Bronchial epithelial cell (primary cell): ENCODE measurements around the gene AGBL1. TPM values are rescaled to one million over a fixed set of nuclear protein-coding genes. Genes with fewer than 3 reads are reported as not detected.

ENCODE experiments used
- DNase-seq: peaks from one replicate; pipeline ENCODE4 v3.0.0-alpha.2; 2010; ENCODE audit warnings: low read depth
- FAIRE-seq: peaks from 2 replicates; lab custom pipeline; 2011; peaks lifted over from hg19 to GRCh38; lab: Jason Lieb, UNC
- H3K27me3 ChIP-seq: 2 replicates; pipeline ENCODE4 v1.5.1; 2011; ENCODE audit warnings: low read length; ENCODE audit not compliant: control insufficient read depth, insufficient read depth
- H3K36me3 ChIP-seq: 2 replicates; pipeline ENCODE4 v1.5.1; 2011; ENCODE audit warnings: low read length; ENCODE audit not compliant: control insufficient read depth, insufficient read depth
- H3K4me3 ChIP-seq: 2 replicates; pipeline ENCODE4 v1.5.1; 2011; ENCODE audit warnings: mild to moderate bottlenecking, low read depth, low read length, control low read depth
- CTCF ChIP-seq: IDR thresholded peaks from 2 replicates; pipeline ENCODE4 v1.5.1; 2011; ENCODE audit warnings: mild to moderate bottlenecking, moderate library complexity, low read length, control low read depth, inconsistent platforms; ENCODE audit not compliant: insufficient read depth, severe bottlenecking
- total RNA-seq: library from RNA; depleted of rRNA; stranded (reverse); fragments of >200 nt; gene quantifications from 2 replicates; pipeline ENCODE4 v1.2.1, GENCODE V29; 2014

AGBL1 gene
- total RNA-seq, 1 donor from 2014 or later = not detected

GRCh38 chr15:86647810-86648440 lies 568.3 kb downstream of the AGBL1 start:
- no peak for TF ChIP-seq CTCF
- DNase-seq = no peak
- H3K27me3 ChIP-seq = no peaks in the 10 kb centered on the region
- FAIRE-seq = no peak
- no peak overlapping the region for H3K4me3 ChIP-seq
- H3K36me3 ChIP-seq = no peaks in the 10 kb centered on the region

DNA sequence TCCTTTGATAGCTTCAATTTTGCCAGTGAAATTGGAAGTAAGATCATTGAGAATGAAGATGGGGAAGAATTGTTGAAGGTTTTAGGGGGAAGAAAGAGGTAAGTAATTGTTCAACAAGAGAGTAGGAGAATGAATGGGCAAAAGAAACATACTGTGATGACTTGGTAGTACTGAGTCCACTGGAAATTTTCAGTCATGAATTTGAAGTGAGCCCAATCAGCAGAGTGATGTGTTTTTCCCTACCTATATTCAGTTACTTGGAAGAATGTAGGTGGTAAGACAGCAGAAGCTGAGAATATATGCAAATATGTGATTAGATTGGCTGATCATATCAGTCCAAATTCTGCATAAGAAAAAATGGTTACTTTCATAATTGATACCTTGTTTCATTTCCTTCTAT lies 569.6 kb downstream of the AGBL1 start:
- FAIRE-seq (no peak), DNase-seq (no peak)
- no peak for TF ChIP-seq CTCF
- Histone ChIP-seq H3K27me3 (no peaks in the 10 kb centered on the region), H3K36me3 (no peaks in the 10 kb centered on the region), H3K4me3 (no peak overlapping the region)

- DNase-seq (peak; percentile 73), FAIRE-seq (no peak)
- TF ChIP-seq CTCF = no peak
- Histone ChIP-seq H3K4me3 (no peak overlapping the region), H3K27me3 (no peaks in the 10 kb centered on the region), H3K36me3 (no peaks in the 10 kb centered on the region)
These were observed 570.4 kb downstream of the AGBL1 start for GRCh38 chr15:86650094-86650493.

- Histone ChIP-seq H3K36me3 (no peaks in the 10 kb centered on the region), H3K27me3 (no peaks in the 10 kb centered on the region), H3K4me3 (no peak overlapping the region)
- FAIRE-seq (no peak), DNase-seq (no peak)
- TF ChIP-seq CTCF = no peak
These were observed 573.9 kb downstream of the AGBL1 start for GRCh38 chr15:86653344-86654197.

GRCh38 chr15:86654501-86654900 lies 574.8 kb downstream of the AGBL1 start:
- no peak for DNase-seq
- Histone ChIP-seq H3K4me3 (no peak overlapping the region), H3K36me3 (no peaks in the 10 kb centered on the region), H3K27me3 (no peaks in the 10 kb centered on the region)
- no peak for FAIRE-seq
- no peak for TF ChIP-seq CTCF
